Natural killer cell (primary cell): ENCODE measurements around the gene RABL3. TPM values are rescaled to one million over a fixed set of nuclear protein-coding genes. Genes with fewer than 3 reads are reported as not detected.

Source experiments
- ATAC-seq, 3 donors: fragments of 150-1000 bp in 2 of 3; fragments of 200-7000 bp in 1 of 3; cut with Tn5 transposase; 1 replicate in 1 of 3; 2 replicates in 2 of 3; pipeline ENCODE4 v1.10.0; 2021; ENCODE audit warnings: mild to moderate bottlenecking in 2 of 3, moderate library complexity in 2 of 3
- DNase-seq, 2 donors: peaks; one replicate each; pipeline versions ENCODE4 v3.0.0 to v3.0.0-alpha.2; 2013 to 2021; ENCODE audit warnings: mixed read lengths in 1 of 2
- H3K27ac ChIP-seq: one replicate; pipeline ENCODE4 v1.5.1; 2013; ENCODE audit warnings: mild to moderate bottlenecking, low read length
- H3K27me3 ChIP-seq: one replicate; pipeline ENCODE4 v1.6.1; 2013; ENCODE audit warnings: low read length; ENCODE audit not compliant: control insufficient read depth, insufficient read depth
- H3K36me3 ChIP-seq: one replicate; pipeline ENCODE4 v1.6.1; 2013; ENCODE audit warnings: low read length; ENCODE audit not compliant: control insufficient read depth, insufficient read depth
- H3K4me1 ChIP-seq: one replicate; pipeline ENCODE4 v1.6.1; 2013; ENCODE audit warnings: low read length; ENCODE audit not compliant: control insufficient read depth, insufficient read depth
- H3K4me3 ChIP-seq: one replicate; pipeline ENCODE4 v1.5.1; 2013; ENCODE audit warnings: low read length
- H3K9me3 ChIP-seq: one replicate; pipeline ENCODE4 v1.6.1; 2013; ENCODE audit warnings: low read length; ENCODE audit not compliant: control insufficient read depth, insufficient read depth
- H3K27ac Mint-ChIP-seq, 2 donors: one replicate each; pipeline ENCODE4 v1.8.0; 2022; ENCODE audit warnings: mild to moderate bottlenecking in 2 of 2, mixed read lengths in 2 of 2, moderate library complexity in 1 of 2
- H3K27me3 Mint-ChIP-seq, 2 donors: one replicate each; pipeline ENCODE4 v1.8.0; 2022; ENCODE audit warnings: low read depth in 2 of 2, mixed read lengths in 2 of 2
- H3K36me3 Mint-ChIP-seq: one replicate; pipeline ENCODE4 v1.8.0; 2022; ENCODE audit warnings: mixed read lengths
- H3K4me1 Mint-ChIP-seq, 2 donors: one replicate each; pipeline ENCODE4 v1.8.0; 2022; ENCODE audit warnings: mixed read lengths in 2 of 2
- H3K4me3 Mint-ChIP-seq: one replicate; pipeline ENCODE4 v1.8.0; 2022; ENCODE audit warnings: mild to moderate bottlenecking, moderate library complexity, mixed read lengths
- H3K9me3 Mint-ChIP-seq, 2 donors: one replicate each; pipeline ENCODE4 v1.8.0; 2022; ENCODE audit warnings: mixed read lengths in 2 of 2
- WGBS: methylation state at CpG from one replicate; pipeline ENCODE4 v1.1.7; 2013; ENCODE audit warnings: missing lambda C conversion rate; ENCODE audit not compliant: insufficient coverage; 5-methylcytosine and 5-hydroxymethylcytosine counted together
- intact Hi-C: fragments of 100-400 bp; cut with micrococcal nuclease; formaldehyde crosslinking; loops from one replicate; pipeline ENCODE4 v1.14.2; 2022
- total RNA-seq, 4 donors: library from RNA; stranded (reverse); fragments of 120-200 nt in 1 of 4; gene quantifications; one replicate each; pipeline versions ENCODE4 v1.2.3 to v1.2.4, GENCODE V29; 2013 to 2022
- TF ChIP-seq, protein P1 (sequence below): fragments of 200-600 bp; IDR thresholded peaks from one replicate; pipeline ENCODE4 v1.8.0; 2022; ENCODE audit warnings: antibody characterized with exemption

RABL3 gene
- total RNA-seq, 3 donors from 2014 or later (not counting 1 experiment from before 2014, with no cell fraction given): 11.7 to 18.4 (median 16.7) TPM

DNA sequence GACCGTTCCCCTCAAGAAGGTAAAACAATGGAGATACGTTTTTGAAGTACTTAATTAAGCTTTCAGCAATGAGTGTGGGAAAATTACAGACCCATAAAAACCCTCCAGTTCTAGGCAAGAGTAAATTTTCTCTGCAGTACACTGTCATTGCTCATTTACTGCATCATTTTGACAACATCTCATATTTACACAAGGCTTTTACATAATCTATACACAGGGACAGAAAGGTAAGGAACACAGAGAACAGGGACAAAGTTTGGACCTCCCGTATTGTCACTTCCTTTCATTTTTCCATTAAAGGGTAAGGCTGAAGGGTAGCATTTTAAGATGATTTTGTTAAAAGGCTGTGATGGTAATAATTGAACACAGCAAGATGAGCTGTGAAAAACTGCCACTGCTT lies 52.9 kb downstream of the RABL3 start:
- Mint-ChIP-seq H3K4me1 (no peaks in the 10 kb centered on the region), H3K4me3 (no peak overlapping the region), H3K36me3 (no peaks in the 10 kb centered on the region), H3K9me3 (no peaks in the 10 kb centered on the region), H3K27ac (no peak overlapping the region), H3K27me3 (no peaks in the 10 kb centered on the region)
- DNase-seq: no peak
- Histone ChIP-seq H3K4me1 (no peaks in the 10 kb centered on the region), H3K27ac (no peak overlapping the region), H3K27me3 (no peaks in the 10 kb centered on the region), H3K4me3 (no peak overlapping the region), H3K9me3 (no peaks in the 10 kb centered on the region), H3K36me3 (peaks cover 5% of the 10 kb centered on the region)
- no peak for ATAC-seq
- TF ChIP-seq, protein P1, sequence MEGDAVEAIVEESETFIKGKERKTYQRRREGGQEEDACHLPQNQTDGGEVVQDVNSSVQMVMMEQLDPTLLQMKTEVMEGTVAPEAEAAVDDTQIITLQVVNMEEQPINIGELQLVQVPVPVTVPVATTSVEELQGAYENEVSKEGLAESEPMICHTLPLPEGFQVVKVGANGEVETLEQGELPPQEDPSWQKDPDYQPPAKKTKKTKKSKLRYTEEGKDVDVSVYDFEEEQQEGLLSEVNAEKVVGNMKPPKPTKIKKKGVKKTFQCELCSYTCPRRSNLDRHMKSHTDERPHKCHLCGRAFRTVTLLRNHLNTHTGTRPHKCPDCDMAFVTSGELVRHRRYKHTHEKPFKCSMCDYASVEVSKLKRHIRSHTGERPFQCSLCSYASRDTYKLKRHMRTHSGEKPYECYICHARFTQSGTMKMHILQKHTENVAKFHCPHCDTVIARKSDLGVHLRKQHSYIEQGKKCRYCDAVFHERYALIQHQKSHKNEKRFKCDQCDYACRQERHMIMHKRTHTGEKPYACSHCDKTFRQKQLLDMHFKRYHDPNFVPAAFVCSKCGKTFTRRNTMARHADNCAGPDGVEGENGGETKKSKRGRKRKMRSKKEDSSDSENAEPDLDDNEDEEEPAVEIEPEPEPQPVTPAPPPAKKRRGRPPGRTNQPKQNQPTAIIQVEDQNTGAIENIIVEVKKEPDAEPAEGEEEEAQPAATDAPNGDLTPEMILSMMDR: no peak
- 100% methylated on average over 2 of the region's 3 CpGs for WGBS
- intact Hi-C loops: no loop called here

DNA sequence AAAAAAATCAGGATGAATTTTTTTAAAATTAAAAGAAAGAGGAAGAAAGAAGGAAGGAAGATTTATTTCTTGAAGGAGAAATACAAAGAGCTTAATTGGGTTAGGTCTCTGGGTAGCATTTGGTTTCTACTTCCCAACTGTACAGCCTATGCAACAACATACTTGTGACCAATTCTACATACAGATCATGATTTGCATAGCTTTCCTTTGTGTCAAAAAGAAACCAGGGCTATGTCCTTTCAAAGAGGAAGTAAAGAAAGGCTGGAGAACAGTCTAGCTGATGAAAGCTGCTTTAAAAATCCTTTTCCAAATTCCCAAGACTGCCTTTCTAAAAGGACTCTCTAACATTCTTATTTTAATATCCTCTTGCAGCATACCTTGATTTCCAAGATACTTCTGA lies 54.2 kb downstream of the RABL3 start:
- DNase-seq: no peak
- Histone ChIP-seq H3K9me3 (no peaks in the 10 kb centered on the region), H3K4me1 (no peaks in the 10 kb centered on the region), H3K4me3 (no peak overlapping the region), H3K27ac (no peak overlapping the region), H3K36me3 (peaks cover 5% of the 10 kb centered on the region), H3K27me3 (no peaks in the 10 kb centered on the region)
- intact Hi-C loops: no loop called here
- TF ChIP-seq, protein P1: no peak
- Mint-ChIP-seq H3K4me1 (no peaks in the 10 kb centered on the region), H3K27me3 (no peaks in the 10 kb centered on the region), H3K4me3 (no peak overlapping the region), H3K27ac (no peak overlapping the region), H3K9me3 (no peaks in the 10 kb centered on the region), H3K36me3 (no peaks in the 10 kb centered on the region)
- no peak for ATAC-seq

DNA sequence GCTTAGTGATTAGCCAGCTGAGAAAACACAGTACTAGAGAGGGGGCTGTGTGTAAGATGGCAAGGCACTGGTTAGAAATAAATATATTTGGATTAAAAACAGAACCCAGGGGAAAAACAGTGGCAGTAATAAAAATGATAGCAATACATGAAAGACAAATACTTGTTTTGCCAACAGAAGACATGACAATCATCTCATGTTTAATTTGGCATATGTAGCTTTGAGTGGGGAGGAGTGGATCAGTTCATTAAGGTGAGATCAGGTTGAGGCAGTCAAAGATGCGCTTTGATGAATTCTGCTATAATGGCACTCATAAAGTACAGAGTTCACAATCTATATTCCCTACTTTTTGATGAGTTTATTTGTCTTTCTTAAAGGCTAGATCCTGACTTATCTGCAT lies 56.9 kb downstream of the RABL3 start:
- intact Hi-C loops: no loop called here
- Histone ChIP-seq H3K9me3 (no peaks in the 10 kb centered on the region), H3K36me3 (peaks cover 3% of the 10 kb centered on the region), H3K4me3 (no peak overlapping the region), H3K4me1 (no peaks in the 10 kb centered on the region), H3K27ac (no peak overlapping the region), H3K27me3 (no peaks in the 10 kb centered on the region)
- TF ChIP-seq, protein P1: no peak
- H3K36me3 Mint-ChIP-seq: no peaks in the 10 kb centered on the region
- H3K27me3 Mint-ChIP-seq: no peaks in the 10 kb centered on the region
- ATAC-seq (no peak), DNase-seq (no peak)
- WGBS: 100% methylated on average over 1 of the region's 1 CpG
- no peaks in the 10 kb centered on the region for H3K4me1 Mint-ChIP-seq
- H3K27ac Mint-ChIP-seq: no peak overlapping the region
- no peaks in the 10 kb centered on the region for H3K9me3 Mint-ChIP-seq
- no peak overlapping the region for H3K4me3 Mint-ChIP-seq

DNA sequence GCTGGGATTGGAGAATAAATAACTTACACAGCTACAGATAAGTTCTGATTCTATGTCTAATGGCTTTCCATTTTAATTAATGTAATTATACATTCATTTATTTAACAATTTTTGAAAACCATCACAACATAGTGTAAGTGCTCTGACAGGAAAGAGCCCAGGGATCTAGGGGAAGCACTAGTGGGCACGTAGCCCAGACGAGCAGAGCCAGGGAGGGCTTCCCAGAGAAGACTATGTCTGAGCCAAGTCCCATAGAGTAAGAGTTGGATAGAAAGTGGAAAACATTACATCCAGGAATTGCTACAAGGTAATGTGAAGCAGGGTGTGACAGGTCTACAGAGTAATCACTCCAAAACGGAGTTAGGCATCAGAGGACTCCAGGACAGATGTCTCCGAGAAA lies 57.4 kb downstream of the RABL3 start:
- Histone ChIP-seq H3K4me3 (no peak overlapping the region), H3K9me3 (no peaks in the 10 kb centered on the region), H3K4me1 (no peaks in the 10 kb centered on the region), H3K36me3 (peaks cover 3% of the 10 kb centered on the region), H3K27me3 (no peaks in the 10 kb centered on the region), H3K27ac (no peak overlapping the region)
- Mint-ChIP-seq H3K4me3 (no peak overlapping the region), H3K4me1 (no peaks in the 10 kb centered on the region), H3K36me3 (no peaks in the 10 kb centered on the region), H3K9me3 (no peaks in the 10 kb centered on the region), H3K27me3 (no peaks in the 10 kb centered on the region), H3K27ac (no peak overlapping the region)
- WGBS: 94% methylated on average over 4 of the region's 4 CpGs
- ATAC-seq: no peak
- no peak for DNase-seq
- intact Hi-C loops: no loop called here
- TF ChIP-seq, protein P1: no peak
